HT-29 (cell line): ENCODE measurements around the gene ZBTB7A. TPM values are rescaled to one million over a fixed set of nuclear protein-coding genes. Genes with fewer than 3 reads are reported as not detected.
A peak's percentile ranks its signal among the peaks of the same experiment; 100 is the strongest.

ENCODE experiments used
- DNase-seq: peaks from one replicate; pipeline ENCODE4 v3.0.0-alpha.2; 2015; ENCODE audit warnings: low spot score
- total RNA-seq: library from RNA; depleted of rRNA; stranded (reverse); fragments of >200 nt; shearing (Covaris generic); gene quantifications from 2 replicates; pipeline ENCODE4 v1.2.3, GENCODE V29; 2014

The ZBTB7A gene
- total RNA-seq, 1 experiment from 2014 or later: 72.7 TPM

GRCh38 chr19:4068047-4068966, 1.6 kb upstream of the ZBTB7A start:
- DNase-seq: no peak

DNA sequence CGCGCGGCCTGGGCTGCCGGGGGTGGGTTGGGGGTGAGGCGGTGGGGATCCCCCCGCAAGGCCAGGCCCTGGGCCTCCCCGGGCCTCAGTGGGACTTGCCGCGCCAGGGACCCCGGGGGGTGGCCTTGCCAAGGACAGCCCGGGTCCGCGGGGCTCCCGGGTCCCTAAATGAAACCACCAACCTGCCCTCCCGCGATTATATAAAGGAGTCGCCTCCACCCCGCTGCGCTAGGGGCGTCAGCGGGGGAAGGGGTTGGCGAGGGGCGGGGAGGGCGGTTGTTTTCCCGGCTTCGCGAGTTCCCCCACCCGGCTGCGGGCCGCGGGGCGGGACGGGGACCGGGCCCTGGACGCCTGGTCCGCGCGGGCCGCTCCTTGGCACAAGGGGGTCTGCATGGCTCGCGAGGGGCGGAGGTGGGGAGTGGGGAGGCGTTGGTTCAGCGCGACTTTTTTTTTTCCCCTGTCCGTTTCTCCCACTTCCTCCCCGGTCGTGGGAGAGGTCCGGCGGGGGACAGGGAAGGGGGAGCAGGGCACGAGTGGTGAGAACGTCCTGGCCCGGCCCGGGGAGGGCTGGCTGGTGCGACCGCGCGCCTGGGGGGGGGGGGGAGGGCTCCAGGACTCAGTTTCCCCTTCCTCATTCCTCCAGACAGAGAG, 822 bp upstream of the ZBTB7A start:
- DNase-seq: no peak

GRCh38 chr19:4066176-4066606, 508 bp downstream of the ZBTB7A start:
- DNase-seq: no peak

DNA sequence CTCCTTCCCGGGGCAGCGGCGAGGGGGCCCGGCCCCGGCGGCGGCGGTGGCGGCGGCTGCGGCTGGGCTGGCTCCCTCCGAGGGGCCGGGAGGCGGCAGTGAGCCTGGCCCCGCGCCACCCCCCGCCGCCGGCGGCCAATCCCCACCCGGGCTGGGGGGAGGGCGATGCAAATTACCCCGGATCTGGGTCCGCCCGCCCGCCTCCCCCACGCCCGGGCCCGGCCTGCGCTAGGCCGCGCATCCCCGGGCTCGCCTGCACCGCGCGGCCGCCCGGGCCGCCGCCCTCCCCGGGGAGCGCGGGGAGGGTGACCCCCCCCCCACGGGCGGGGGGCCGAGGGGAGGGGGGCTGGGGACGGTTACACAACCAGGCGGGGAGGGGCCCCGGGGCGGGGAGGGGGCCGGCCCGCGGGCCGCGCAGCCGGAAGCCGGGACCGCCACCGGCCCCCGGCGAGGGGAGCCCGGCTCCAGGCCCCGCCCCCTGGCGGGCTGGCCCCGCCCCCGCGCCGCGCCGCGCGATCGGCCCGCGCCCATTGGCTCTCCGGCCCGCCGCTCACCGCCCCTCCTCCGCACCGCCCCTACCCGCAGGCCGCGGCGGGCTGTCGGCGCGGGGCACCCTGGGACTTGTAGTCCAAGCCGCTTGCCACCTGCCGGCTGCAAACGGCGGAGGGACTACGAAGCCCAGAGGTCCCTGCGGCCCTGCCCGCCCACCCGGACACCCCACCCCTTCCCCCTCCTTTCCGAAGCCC, 1.1 kb downstream of the ZBTB7A start:
- peak; percentile 87 for DNase-seq

GRCh38 chr19:4064496-4065260, 2.0 kb downstream of the ZBTB7A start:
- no peak for DNase-seq

- no peak for DNase-seq
Measured at GRCh38 chr19:4064149-4064495, 2.6 kb downstream of the ZBTB7A start.

- DNase-seq: no peak
Measured at GRCh38 chr19:4063369-4064148, 3.1 kb downstream of the ZBTB7A start.

DNA sequence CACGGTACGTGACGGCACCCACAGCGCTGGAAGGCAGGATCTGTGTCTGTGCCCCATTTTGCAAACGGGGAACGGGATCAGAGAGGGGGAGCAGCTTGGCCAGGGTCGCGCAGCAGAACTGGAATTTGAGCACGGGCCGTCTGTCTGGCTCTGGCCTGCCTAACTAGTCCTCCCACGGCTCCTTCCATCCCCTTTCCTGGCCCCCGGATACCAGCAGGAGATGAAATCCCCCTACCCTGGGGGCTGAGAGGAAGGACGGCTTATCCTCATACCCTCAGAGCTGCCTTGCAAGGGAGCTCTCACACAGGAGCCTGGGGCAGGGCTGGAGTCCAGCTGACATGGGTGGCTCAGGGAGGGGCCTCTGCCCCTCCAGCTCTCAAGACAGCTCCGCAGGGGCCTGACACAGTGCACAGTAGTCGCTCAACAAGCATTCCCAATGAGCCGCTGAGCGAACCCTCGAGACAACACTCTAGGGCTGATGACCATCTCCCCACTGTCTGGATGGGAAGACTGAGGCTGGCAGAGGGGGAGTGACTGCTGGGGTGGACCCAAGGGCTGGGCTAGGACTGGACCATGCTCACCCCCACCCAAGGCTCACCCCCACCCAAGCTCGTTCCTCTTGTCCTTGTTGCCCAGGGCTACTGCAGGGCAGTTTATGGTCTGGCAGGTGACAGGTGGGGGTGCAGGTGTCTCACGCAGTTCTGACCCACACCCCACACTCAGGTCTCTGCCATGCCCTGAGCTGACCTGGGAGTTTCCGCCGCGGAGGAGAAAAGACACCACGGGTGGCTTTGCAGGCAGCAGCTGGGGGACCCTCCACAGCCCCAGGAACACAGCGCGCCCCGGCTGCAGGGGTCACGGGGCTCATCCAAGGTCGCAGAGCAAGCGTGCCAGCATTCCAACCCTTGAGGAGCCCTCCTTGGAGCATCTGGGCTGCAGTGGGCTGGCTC, 4.0 kb downstream of the ZBTB7A start:
- DNase-seq: no peak

GRCh38 chr19:4061683-4062418, 4.8 kb downstream of the ZBTB7A start:
- DNase-seq: peak; percentile 86

DNA sequence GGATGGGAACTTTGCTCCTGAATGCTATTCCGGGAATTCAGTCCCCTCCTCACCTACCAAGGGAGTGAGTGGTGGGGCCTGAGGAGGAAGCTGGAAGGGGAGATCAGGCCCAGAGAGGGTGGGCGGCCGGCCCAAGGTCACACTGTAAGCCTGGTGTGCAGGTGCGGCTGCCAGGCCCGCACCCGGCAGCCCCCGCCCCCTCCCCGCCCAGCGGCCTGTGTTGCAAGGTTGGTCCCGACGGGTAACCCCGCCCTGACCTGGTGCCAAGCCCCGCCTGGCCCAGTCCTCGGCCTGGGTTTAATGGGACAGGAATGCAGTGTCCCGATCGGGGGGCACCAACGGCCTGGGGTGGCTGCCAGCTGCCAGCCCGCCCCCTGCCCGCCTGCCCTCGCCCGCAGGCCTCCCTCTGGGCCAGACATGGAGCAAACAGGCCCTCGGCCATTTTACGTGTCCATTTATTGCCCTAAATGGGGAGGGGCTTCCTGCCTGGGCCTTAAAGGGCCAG, 5.5 kb downstream of the ZBTB7A start:
- DNase-seq: peak; percentile 82

DNA sequence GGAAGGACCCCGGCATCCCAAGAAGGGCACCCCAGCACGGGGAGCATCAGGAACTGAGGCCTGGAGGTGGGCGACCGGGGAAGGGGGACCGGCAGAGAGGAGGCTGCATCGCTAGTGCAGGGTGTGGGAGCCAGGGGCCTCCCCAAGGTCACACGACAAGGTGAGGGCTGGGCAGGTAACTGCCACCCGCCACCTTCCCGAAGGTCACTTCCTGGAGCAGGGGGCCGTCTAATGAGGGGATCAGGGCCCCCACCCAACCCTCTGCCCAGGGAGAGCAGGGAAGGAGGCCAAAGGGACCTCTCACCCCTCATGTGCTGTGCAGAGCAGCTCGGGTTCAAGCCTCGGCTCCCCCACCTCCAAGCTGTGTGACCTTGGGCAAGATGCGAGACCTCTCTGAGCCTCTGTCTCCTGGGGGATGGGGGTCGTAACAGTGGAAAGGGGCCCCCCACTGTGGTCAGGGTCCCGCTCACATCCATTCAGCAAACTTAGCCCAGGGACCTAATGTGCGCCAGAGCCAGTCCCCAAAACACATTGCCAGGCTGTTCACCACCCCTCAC, 6.0 kb downstream of the ZBTB7A start:
- DNase-seq: no peak

- peak; percentile 59 for DNase-seq
Measured at GRCh38 chr19:4059891-4060620, 6.6 kb downstream of the ZBTB7A start.

DNA sequence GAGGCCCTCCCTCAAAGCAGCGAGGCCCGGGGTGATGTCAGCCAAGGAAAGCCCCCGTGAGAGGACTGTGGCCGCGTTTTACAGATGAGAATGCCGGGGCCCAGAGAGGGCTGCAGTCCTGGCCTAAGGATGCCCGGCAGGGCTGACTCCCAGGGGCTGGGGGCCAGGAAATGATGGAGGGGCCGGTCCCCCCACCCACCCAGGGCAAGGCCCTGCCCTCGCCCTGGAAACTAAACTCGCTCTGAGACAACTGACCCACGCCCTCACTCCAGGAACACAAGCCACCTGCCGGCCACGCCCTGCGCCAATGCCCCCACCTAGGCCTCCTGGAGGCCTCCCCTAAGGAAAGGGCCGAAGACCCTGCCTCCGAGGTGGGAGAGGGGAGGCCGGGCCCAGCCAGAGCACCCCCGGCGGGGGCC, 7.2 kb downstream of the ZBTB7A start:
- peak; percentile 34 for DNase-seq

DNA sequence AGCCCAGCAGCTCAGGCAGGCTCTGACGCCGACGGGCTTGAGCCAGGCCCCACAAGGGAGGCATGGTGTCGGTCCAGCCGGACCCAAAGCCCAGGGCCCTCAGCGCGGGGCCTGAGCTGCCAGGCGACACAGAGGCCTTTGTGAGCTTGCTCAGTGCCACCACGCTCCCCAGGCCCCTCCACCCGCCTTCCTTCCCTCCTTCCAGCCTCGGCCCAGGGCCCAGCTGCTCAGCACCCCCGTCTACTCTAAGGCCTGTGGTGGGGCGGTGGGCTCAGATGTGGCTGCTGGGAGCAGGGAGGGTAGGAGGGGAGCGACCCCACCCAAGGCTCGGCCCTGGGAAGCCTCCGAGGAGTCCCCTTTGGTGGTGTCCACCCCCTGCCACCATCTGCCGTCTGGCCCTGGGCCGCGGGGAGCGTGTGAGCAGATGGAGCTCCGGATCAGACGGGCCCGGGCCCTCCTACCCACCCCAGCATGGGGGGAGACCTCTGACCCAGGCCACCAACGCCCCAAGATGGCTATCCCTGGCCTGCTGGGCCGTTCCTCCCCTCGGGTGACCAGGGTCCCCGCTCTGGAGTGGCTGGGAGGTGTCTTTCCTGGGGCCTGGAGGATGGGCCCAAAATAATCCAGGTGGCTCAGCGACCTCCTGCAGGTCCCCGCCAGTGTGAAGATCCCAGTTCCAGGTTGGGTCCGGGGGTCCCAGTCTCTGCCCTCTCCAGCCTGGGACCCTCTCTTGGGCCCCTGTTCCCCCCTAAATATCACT, 7.8 kb downstream of the ZBTB7A start:
- no peak for DNase-seq

DNA sequence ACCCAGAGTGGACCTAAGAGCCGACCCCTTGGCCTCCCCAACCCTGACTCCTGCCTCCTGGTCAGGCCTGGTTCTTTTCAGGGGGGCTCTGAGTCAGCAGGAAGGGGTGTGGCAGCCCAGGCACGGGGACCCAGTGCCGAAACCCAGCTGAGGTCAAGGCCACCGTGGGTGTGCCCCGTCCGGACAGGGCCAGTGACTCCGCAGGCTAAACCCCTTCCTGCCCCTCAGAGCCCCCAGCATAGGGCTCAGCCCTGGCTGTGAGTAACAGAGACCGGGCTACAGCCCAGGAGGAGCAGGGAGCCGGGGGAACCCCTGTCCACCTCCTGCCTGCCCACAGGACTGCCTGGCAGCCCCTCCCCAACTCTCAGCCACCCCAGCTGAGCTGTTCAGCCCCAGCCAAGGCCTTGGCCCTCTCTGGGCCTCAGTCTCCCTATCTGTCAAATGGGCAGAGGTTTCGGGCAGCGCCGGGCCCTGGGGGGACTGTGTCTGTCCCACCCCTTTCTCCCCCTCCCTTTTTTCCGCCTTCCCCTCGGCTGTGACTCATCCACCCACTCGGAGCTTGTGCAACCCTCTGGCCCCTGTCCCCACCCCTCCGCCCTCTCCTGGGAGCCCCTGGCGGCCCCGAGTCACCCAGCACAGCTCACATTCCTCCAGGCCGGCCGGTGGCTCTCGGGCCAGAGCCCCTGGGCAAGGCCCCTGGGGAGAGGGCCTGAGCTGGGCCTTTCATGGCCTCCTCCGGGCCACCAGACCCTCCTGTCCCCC, 8.6 kb downstream of the ZBTB7A start:
- DNase-seq: peak; percentile 75

DNA sequence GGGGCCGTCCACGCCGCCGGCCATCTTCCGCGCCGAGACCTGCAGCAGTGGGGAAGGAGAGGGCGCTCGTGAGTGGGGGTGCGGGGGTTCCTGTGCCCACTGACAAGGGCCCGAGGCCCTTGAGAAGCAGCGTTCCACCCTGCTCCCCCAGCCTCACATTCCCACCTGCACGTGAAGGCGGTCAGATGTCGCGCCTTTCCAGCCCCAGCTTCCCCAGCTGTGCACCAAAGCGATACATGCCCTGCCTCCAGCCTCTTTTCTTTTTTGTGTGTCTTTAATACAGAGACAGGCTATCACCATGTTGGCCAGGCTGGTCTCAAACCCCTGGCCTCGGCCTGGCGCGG, 11.5 kb downstream of the ZBTB7A start:
- no peak for DNase-seq
